T follicular helper cell (primary cell): ENCODE results near the gene MVD.

Source experiments
- DNase-seq: peaks from one replicate; pipeline ENCODE4 v3.0.0-alpha.2; 2020; ENCODE audit warnings: low read depth

The MVD gene

GRCh38 chr16:88697116-88697830 lies 34.4 kb upstream of the MVD start:
- no peak for DNase-seq

GRCh38 chr16:88696441-88696840 lies 33.5 kb upstream of the MVD start:
- no peak for DNase-seq

- DNase-seq, result no peak
These were observed 32.9 kb upstream of the MVD start for GRCh38 chr16:88695753-88696152.

- DNase-seq, result no peak
These were observed 32.3 kb upstream of the MVD start for GRCh38 chr16:88695218-88695617.

GRCh38 chr16:88694221-88695087 lies 31.6 kb upstream of the MVD start:
- DNase-seq, result no peak

- DNase-seq, result no peak
These were observed 30.7 kb upstream of the MVD start for GRCh38 chr16:88693420-88694177.

GRCh38 chr16:88692861-88693260 lies 30.0 kb upstream of the MVD start:
- DNase-seq, result no peak

- DNase-seq, result no peak
These were observed 29.2 kb upstream of the MVD start for GRCh38 chr16:88691924-88692560.

- no peak for DNase-seq
These were observed 28.4 kb upstream of the MVD start for GRCh38 chr16:88691129-88691813.

GRCh38 chr16:88690341-88691128 lies 27.6 kb upstream of the MVD start:
- DNase-seq, result no peak

GRCh38 chr16:88688013-88688778 lies 25.3 kb upstream of the MVD start:
- no peak for DNase-seq

- DNase-seq, result no peak
These were observed 24.8 kb upstream of the MVD start for GRCh38 chr16:88687676-88688012.

- no peak for DNase-seq
These were observed 24.3 kb upstream of the MVD start for GRCh38 chr16:88687254-88687576.

GRCh38 chr16:88686439-88687253 lies 23.8 kb upstream of the MVD start, which contains the start of gene SNAI3:
Gene SNAI3, minus strand, starts transcription at chr16:88686507. Its CDS starts 101 bp downstream, at chr16:88686406.
- DNase-seq, result peak; percentile 78

- DNase-seq, result peak; percentile 40
These were observed 23.2 kb upstream of the MVD start for GRCh38 chr16:88686062-88686438.

- DNase-seq, result no peak
These were observed 22.5 kb upstream of the MVD start for GRCh38 chr16:88685156-88686061.

- no peak for DNase-seq
These were observed 21.8 kb upstream of the MVD start for GRCh38 chr16:88684569-88685155.
